Vagina (tissue), 2 donors: ENCODE results near the gene PXN. TPM values are rescaled to one million over a fixed set of nuclear protein-coding genes. Genes with fewer than 3 reads are reported as not detected.
A peak's percentile ranks its signal among the peaks of the same experiment; 100 is the strongest.

Experiments used
- DNase-seq, 2 donors: peaks; one replicate each; pipeline ENCODE4 v3.0.0-alpha.2; 2017; ENCODE audit errors: extremely low spot score in 2 of 2
- H3K27ac ChIP-seq: fragments of 200-600 bp; sonication (generic); one replicate; pipeline ENCODE4 v1.5.1; 2019
- H3K27me3 ChIP-seq: fragments of 200-600 bp; sonication (generic); one replicate; pipeline ENCODE4 v1.5.1; 2019
- H3K36me3 ChIP-seq, 2 donors: fragments of 200-600 bp; sonication (generic); one replicate each; pipeline ENCODE4 v1.5.1; 2017 to 2019
- H3K4me1 ChIP-seq: fragments of 200-600 bp; sonication (generic); one replicate; pipeline ENCODE4 v1.5.1; 2019
- H3K4me3 ChIP-seq, 2 donors: fragments of 200-600 bp; sonication (generic); 1 replicate in 1 of 2; 2 replicates in 1 of 2; pipeline ENCODE4 v1.5.1; 2016 to 2019
- H3K9me3 ChIP-seq: fragments of 200-600 bp; sonication (generic); one replicate; pipeline ENCODE4 v1.5.1; 2019
- CTCF ChIP-seq, 3 experiments: fragments of 450-650 bp in 2 of 3; fragments of 200-600 bp in 1 of 3; sonication (generic) in 1 of 3; IDR thresholded peaks; one replicate each; pipeline ENCODE4 v1.5.1; 2017 to 2019; ENCODE audit warnings: antibody characterized with exemption in 3 of 3, mild to moderate bottlenecking in 2 of 3, moderate library complexity in 2 of 3
- POLR2A ChIP-seq, 2 donors: fragments of 450-650 bp; IDR thresholded peaks; one replicate each; pipeline ENCODE4 v1.6.1; 2017; ENCODE audit warnings: antibody characterized with exemption in 2 of 2, mild to moderate bottlenecking in 2 of 2, moderate library complexity in 2 of 2
- POLR2AphosphoS5 ChIP-seq, 2 donors: sonication (generic); formaldehyde crosslinking; IDR thresholded peaks; one replicate each; pipeline ENCODE4 v1.9.0; 2017; ENCODE audit warnings: antibody characterized with exemption in 2 of 2, mild to moderate bottlenecking in 2 of 2, low read depth in 1 of 2; ENCODE audit not compliant: insufficient read depth in 1 of 2
- intact Hi-C: fragments of 100-400 bp; cut with DNase I; formaldehyde crosslinking; loops from one replicate; pipeline ENCODE4 v1.15.1; 2023
- total RNA-seq: library from RNA; depleted of rRNA; stranded (reverse); fragments of >200 nt; gene quantifications from one replicate; pipeline ENCODE4 v1.2.3, GENCODE V29; 2016

The PXN gene
- total RNA-seq, 1 donor from 2014 or later: 95.3 TPM

- no peak for TF ChIP-seq POLR2A (IDR thresholded peaks at IDR 0.05)
- TF ChIP-seq CTCF (IDR thresholded peaks at IDR 0.05): no peak
- no peak for TF ChIP-seq POLR2AphosphoS5 (IDR thresholded peaks at IDR 0.05; ENCODE audit: insufficient read depth in 1 of 2, low read depth in 1 of 2)
- Histone ChIP-seq H3K9me3 (no peaks in the 10 kb centered on the region), H3K36me3 (no peaks in the 10 kb centered on the region), H3K4me3 (no peak overlapping the region), H3K27me3 (no peaks in the 10 kb centered on the region), H3K27ac (peak overlapping the region; percentile 36), H3K4me1 (peaks cover 43% of the 10 kb centered on the region)
- intact Hi-C loops: no loop called here
- DNase-seq: no peak
Observed at GRCh38 chr12:120266180-120266870, 795 bp upstream of the PXN start.

DNA sequence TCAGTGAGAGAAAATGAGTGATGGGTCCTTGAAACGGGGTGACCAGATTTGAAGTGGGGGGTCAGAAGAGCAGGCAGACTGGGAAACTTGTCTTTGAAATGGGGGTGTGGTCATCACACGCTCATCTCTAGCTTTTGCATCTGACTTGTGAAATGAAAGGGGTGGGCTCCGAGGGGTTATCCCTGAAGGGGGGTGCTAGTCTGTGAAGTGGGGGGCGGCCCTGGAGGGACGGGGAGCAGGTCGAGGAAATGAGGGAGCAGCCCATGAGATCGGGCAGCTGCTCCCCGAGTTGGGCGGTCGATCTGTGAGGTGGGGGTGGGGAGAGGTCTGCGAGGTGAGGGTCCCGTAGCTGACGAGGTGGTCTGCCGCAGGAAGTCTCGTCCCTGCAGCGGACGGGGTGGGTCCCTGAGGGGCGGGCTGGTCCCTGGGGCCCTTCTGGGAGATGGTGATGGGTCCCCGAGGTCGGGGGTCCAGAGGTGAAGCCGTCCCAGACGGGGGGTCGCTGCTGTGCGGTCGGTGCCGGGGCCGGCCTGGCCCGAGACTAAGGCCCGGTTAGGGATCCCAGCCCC is 542 bp downstream of the PXN start:
- Histone ChIP-seq H3K9me3 (no peaks in the 10 kb centered on the region), H3K4me1 (peaks cover 56% of the 10 kb centered on the region), H3K27ac (peak overlapping the region; percentile 86), H3K27me3 (no peaks in the 10 kb centered on the region), H3K36me3 (no peaks in the 10 kb centered on the region), H3K4me3 (peak overlapping the region; percentile 69 to 94)
- intact Hi-C loops: loop anchor here (2.0 kb wide), 1 partner anchor 36 kb away; no protein-coding TSS in a partner anchor
- DNase-seq: no peak
- TF ChIP-seq POLR2AphosphoS5 (IDR thresholded peaks at IDR 0.05; ENCODE audit: insufficient read depth in 1 of 2, low read depth in 1 of 2): no peak
- no peak for TF ChIP-seq POLR2A (IDR thresholded peaks at IDR 0.05)
- no peak for TF ChIP-seq CTCF (IDR thresholded peaks at IDR 0.05)

DNA sequence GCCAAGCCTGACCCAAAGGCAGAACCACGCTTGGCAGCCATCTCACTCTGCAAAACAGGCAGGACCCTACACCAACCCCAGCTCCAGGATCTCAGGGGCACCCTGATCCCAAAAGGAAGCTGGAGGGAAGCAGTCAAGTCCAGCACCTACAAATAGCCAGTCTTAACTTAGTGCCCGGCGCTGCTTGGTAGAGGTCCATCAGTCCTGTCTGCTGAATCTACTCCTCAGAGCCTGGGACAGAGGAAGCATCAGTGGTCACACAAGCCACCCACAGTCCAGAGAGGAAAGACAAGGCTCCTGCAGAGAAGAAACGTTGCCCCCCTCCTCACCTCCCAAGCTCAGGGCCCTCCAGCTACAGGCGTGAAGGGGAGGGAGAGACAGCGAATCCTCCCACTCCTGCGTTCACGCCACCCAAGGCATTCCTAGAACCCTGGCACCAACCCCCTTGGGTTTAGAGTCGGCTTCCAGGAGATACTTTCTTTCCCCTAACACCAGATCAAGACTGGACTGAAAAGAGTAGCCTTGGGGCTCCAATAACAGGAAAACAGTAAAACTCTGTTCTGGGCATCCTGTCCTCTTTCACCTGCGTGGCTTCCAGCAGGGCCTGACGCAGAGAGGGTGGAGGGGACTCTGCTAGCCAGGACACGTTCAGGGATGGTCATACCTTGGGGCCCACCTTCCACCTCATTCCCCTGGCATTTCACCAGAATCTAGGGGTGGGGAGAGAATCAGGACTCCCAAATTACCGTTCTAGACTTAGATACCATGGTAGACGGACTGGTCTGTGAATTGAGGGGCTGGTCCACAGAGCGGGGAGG is 1.2 kb downstream of the PXN start:
- DNase-seq: no peak
- intact Hi-C loops: loop anchor here (2.0 kb wide), 1 partner anchor 35 kb away; no protein-coding TSS in a partner anchor

GRCh38 chr12:120263748-120264085 is 1.8 kb downstream of the PXN start:
- Histone ChIP-seq H3K27ac (peak overlapping the region; percentile 86), H3K4me1 (peaks cover 69% of the 10 kb centered on the region), H3K9me3 (no peaks in the 10 kb centered on the region), H3K4me3 (peak overlapping the region; percentile 69 to 94), H3K36me3 (no peaks in the 10 kb centered on the region), H3K27me3 (no peaks in the 10 kb centered on the region)
- no peak for DNase-seq
- intact Hi-C loops: loop anchor here (2.0 kb wide), 1 partner anchor 35 kb away; no protein-coding TSS in a partner anchor
- TF ChIP-seq POLR2A (IDR thresholded peaks at IDR 0.05) (no peak), POLR2AphosphoS5 (IDR thresholded peaks at IDR 0.05; ENCODE audit: insufficient read depth in 1 of 2, low read depth in 1 of 2) (no peak), CTCF (IDR thresholded peaks at IDR 0.05) (no peak)

More for the DNA sequence above, 1.2 kb downstream of the PXN start:
- H3K36me3 ChIP-seq: no peaks in the 10 kb centered on the region
- H3K27me3 ChIP-seq: no peaks in the 10 kb centered on the region
- no peak for TF ChIP-seq POLR2A (IDR thresholded peaks at IDR 0.05)
- TF ChIP-seq CTCF (IDR thresholded peaks at IDR 0.05): no peak
- TF ChIP-seq POLR2AphosphoS5 (IDR thresholded peaks at IDR 0.05; ENCODE audit: insufficient read depth in 1 of 2, low read depth in 1 of 2): peak; percentile 35 to 41
- H3K9me3 ChIP-seq: no peaks in the 10 kb centered on the region
- H3K4me3 ChIP-seq: peak overlapping the region; percentile 69 to 94
- peaks cover 63% of the 10 kb centered on the region for H3K4me1 ChIP-seq
- H3K27ac ChIP-seq: peak overlapping the region; percentile 86
